ENCODE results near the gene MED13L.
"Not testable (repeated sequence)": the region's sequence is repeated elsewhere in the genome, so short reads cannot be mapped to it uniquely, and the experiment has no call there.

The MED13L gene

DNA sequence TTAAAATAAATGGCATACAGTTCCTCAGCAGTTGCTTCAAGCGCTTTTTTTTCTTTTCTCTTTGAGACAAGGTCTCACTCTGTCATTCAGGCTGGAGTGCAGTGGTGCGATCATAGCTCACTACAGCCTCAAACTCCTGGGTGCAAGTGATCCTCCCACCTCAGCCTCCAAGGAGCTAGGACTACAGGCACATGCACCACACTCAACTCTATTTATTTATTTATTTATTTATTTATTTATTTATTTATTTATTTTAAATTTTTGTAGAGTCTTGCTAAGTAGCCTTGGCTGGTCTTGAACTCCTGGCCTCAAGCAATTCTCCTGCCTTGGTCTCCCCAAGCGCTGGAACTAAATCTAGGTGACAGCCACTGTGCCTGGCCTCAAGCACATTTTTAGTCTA lies 132.0 kb downstream of the MED13L start:
- no peak for DNase-seq

- no peak for DNase-seq
Measured at GRCh38 chr12:116144384-116144783, 133.1 kb downstream of the MED13L start.

DNA sequence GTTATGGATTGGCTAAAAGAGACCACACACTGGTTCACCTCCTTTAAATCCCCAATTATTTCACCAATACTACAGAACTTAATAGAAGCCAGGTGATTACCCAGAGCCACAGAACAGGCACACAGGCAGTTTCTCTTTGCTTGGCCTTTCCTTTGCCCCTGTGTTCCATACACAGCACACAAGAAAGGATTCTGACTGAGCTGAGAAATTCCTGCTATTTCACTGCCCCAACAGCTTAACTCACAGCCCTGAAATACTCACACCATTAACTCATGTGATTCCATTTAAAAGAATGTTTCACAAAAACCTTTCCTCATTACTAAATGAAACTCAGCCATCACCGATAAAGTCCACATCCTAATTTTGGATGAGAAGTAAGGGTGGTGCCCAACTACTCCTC lies 133.6 kb downstream of the MED13L start:
- DNase-seq, result no peak

GRCh38 chr12:116142936-116143898 lies 134.3 kb downstream of the MED13L start:
- DNase-seq, result no peak

- DNase-seq, result no peak
Measured at GRCh38 chr12:116141833-116142162, 135.7 kb downstream of the MED13L start.

DNA sequence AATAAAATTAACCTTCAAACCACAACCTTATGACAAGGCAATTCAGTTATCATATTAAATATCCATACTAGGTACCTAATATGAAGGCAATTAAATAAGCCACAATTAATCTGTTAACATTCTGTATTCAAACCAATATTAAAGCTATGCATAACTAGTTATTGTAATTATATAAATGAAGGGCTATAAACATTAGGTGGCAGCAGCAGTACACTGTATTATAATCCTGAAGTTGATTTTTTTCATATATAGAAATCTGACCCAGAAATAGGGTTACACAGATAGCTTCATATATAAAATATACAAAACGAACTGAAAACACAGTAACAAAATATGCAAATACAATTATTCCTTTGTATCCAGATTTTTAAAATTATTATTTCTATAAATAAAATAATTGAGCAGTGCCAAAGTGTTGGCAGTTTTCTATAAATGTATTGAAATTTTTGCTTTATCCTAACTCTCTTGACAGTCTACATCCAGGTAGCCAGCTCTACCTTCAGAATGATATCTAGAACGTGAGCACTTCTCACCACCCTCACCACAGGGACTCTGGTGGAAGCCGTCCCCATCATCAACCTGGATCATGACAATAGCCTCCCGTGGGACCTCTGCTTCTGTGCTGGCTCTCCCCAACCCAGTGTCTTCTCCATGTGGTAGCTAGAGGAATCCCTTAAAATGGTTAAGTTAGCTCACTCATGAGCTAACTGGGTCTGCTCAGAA lies 136.2 kb downstream of the MED13L start:
- no peak for DNase-seq

GRCh38 chr12:116140529-116140928 lies 137.0 kb downstream of the MED13L start:
- DNase-seq, result no peak

- no peak for DNase-seq
Measured at GRCh38 chr12:116138781-116139180, 138.7 kb downstream of the MED13L start.

- DNase-seq, result no peak
Measured at GRCh38 chr12:116138364-116138763, 139.1 kb downstream of the MED13L start.

DNA sequence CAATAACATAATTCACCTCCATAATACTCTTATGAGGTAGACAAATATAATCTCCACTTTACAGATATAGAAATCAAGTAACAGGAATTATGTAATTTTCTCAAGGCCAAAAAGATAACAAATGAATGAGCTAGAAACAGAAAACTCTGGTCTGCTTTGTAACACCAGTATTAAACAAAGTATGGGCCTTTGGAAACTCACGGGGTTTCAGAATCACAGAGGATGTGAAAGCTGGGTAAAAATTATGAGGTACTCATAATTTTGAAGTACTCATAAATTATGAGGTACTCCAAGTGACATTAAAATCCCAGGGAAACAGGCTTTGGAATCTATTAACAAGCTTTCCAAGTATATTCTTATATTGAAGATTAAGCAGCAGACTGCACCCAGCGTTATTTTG lies 140.2 kb downstream of the MED13L start:
- no peak for DNase-seq

DNA sequence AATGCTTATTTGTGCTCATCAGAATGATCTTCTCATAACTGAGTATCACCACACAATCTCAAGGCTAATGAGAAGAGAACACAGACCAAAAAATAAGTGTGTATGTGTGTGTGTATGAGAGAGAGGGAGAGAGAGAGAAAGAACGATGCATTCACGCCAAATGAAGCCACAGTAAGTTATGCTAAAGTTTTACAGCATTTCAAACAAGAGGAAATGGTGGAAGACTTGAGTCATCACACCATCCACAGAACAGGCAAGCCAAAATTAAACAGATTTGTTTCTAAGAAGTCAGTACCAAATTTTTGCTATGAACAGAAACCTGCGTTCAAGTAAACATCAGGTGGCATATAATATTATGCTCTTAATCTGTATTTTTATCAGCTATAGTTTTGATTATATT lies 141.2 kb downstream of the MED13L start:
- DNase-seq, result no peak

- no peak for DNase-seq
Measured at GRCh38 chr12:116135209-116135930, 142.1 kb downstream of the MED13L start.

GRCh38 chr12:116133636-116134214 lies 143.8 kb downstream of the MED13L start:
- no peak for DNase-seq

DNA sequence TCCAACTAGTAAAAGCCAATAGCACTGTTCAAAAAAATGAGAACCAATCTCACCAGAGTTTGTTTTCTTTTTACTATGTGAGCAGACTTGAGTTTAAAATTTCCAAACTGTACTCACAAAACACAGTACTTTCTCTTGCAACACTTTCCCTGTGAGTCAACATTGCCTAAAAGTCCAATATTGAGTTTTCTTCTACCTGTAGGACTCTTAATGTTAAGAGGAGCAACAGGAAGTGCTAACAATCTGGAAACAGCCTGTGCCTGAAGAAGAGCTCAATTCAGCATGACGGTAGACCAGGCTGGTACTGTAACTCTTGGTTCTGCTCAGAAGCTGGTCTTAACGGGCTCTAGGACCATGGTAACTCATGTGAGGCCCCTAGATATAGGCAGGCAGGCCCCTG lies 144.3 kb downstream of the MED13L start:
- no peak for DNase-seq

- DNase-seq, result not testable (repeated sequence)
Measured at GRCh38 chr12:116131987-116132386, 145.5 kb downstream of the MED13L start.

GRCh38 chr12:116131176-116131575 lies 146.3 kb downstream of the MED13L start:
- no peak for DNase-seq

DNA sequence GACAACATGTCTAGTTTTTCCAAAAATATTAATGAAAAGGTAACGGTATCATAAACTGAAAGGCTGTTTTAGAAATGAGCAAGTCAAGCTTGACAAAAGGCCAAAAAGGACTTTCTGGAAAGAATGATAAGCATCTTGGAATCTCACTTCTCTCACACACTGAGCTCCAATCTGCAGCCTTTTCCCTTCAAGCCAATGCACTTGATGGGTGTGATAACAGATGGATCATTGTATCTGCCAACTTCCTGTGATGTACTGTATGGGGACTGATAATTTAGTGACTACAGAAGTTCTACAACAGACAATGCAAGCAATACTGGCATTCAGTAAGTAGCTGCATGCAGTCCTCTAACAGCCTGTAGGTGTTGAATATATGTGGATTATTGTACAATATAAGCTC lies 147.1 kb downstream of the MED13L start:
- DNase-seq, result no peak

- DNase-seq, result no peak
Measured at GRCh38 chr12:116128779-116129178, 148.7 kb downstream of the MED13L start.

- DNase-seq, result no peak
Measured at GRCh38 chr12:116127859-116128258, 149.6 kb downstream of the MED13L start.

- no peak for DNase-seq
Measured at GRCh38 chr12:116126610-116127009, 150.9 kb downstream of the MED13L start.

DNA sequence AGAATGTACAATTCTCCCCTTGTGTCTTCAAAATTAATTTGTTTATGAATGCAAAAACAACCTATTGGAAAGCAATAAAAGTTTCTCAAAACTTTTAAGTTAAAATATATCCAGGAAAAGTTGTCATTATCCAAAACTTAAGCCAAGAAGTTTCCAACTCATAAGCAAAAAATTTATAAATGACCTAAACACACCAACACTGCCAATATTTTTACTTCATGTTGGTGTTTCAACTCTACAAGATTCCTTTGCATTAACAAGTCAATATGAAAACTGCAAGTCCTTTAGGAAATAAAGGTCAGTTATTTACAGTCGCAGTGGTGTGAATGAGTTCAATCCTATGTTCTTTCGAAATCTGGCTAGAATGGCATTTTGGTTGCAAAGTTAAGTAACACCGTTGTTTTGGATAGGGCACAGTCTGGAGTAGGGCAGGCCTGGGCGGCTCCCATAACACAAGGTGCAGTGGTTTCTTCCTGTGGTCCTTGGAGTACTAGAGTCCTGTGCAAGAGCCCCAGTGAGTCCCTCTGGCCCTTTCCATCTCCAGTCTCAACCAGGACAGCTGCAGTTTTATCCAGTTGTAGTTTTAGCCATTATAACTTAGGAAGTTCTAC lies 151.4 kb downstream of the MED13L start:
- no peak for DNase-seq

DNA sequence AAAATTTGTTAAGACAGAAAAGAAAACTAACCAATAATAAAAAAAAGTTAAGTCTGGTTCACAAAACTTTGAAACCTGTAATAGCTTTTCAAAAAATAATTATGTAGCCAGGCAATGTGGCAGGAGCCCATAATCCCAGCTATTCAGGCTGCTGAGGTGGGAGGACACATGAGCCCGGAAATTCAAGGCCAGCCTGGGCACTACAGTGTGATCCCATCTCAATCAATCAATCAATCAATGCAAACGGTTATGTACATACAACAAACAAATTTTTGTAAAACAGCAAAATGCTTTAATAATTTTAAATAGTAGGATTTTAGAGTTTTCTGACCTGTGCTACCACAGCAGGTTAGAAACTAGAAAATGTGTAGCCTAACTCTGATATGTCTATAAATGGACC lies 152.4 kb downstream of the MED13L start:
- no peak for DNase-seq
